ENCODE results near the gene TRIM44.
"Not testable (repeated sequence)": the region's sequence is repeated elsewhere in the genome, so short reads cannot be mapped to it uniquely, and the experiment has no call there.

TRIM44 gene

GRCh38 chr11:35810045-35810645, 147.6 kb downstream of the TRIM44 start:
- in situ Hi-C loops (cut with MboI; ENCODE audit: low sequenced_read_pairs) = no loop called here

GRCh38 chr11:35811783-35812182, 149.2 kb downstream of the TRIM44 start:
- in situ Hi-C loops (cut with MboI; ENCODE audit: low sequenced_read_pairs) = no loop called here

- in situ Hi-C loops (cut with MboI; ENCODE audit: low sequenced_read_pairs) = no loop called here
Observed at GRCh38 chr11:35812828-35813227, 150.3 kb downstream of the TRIM44 start.

DNA sequence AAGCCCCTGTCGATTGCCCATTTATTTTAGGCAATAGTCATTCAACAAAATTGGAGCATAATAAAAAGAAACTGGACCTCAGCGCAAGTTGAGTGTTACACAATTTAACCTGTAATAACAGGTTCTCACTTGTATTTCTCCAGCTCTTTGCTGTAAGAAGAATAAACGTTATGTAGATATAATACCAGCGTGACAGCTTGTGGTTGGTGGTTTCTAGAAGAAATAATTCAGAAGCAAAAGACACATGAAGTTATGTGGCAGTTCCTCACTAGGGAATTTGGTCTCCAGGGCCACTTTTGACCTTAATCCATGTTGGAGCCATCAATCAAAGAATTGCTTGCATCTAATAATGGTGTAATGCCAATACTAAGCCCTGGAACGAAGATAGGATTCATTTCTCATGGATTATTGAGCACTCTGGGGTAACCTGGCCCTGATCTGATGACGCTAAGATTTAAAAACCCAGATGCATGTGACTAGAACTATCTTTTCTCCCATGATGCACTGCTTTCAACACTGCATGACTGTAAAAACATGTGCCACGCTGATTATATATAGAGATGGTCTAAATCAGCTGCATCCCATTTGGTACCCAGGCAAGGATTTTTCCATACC, 151.6 kb downstream of the TRIM44 start:
- in situ Hi-C loops (cut with MboI; ENCODE audit: low sequenced_read_pairs) = no loop called here

DNA sequence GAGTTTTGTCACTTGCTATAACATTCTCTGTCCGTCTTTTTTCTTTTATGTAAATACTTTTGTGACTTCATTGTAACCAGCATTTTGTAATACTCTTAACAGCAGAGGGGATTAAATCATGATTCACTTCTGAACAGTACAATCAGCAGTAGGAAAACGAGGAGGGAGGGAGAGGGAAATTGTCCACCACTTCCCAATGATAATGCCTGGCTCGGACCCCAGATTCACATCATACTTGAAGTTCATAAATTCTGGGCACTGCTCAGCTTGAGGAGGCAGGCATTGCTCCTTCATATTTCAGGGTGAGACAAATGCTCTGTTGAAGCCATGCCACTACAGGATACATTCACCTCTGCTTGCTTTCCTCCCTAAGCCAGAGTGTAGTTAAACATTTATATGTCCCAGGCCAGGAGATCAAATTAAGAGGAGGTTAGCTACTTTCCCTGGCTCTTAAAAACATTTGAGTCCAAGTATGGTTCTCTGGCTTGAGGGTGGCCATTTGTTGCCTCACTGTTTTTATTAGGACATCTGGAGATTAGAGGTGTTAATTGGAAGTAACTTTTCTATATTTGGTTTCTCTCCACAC, 152.2 kb downstream of the TRIM44 start:
- in situ Hi-C loops (cut with MboI; ENCODE audit: low sequenced_read_pairs) = no loop called here

GRCh38 chr11:35815556-35816315, 153.2 kb downstream of the TRIM44 start:
- in situ Hi-C loops (cut with MboI; ENCODE audit: low sequenced_read_pairs) = no loop called here

DNA sequence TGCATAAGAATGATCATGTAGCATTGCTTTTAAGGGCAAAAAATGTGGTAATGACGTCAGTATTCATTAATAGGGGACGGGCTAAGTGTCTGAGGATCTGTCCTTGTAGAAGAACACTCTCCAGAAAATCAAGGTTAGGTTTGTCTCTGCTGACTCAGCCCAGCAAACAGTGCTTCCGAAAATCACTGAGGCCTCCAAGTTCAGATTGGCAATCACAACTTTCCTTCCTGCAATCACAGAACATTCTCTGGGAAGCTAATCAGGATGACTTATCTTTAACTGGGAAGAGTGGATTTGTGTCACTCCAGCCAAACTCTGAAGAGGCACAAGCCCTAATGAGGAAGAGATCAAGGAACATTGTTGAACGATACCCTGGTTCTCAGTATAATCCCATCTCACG, 158.0 kb downstream of the TRIM44 start:
- in situ Hi-C loops (cut with MboI; ENCODE audit: low sequenced_read_pairs) = no loop called here

DNA sequence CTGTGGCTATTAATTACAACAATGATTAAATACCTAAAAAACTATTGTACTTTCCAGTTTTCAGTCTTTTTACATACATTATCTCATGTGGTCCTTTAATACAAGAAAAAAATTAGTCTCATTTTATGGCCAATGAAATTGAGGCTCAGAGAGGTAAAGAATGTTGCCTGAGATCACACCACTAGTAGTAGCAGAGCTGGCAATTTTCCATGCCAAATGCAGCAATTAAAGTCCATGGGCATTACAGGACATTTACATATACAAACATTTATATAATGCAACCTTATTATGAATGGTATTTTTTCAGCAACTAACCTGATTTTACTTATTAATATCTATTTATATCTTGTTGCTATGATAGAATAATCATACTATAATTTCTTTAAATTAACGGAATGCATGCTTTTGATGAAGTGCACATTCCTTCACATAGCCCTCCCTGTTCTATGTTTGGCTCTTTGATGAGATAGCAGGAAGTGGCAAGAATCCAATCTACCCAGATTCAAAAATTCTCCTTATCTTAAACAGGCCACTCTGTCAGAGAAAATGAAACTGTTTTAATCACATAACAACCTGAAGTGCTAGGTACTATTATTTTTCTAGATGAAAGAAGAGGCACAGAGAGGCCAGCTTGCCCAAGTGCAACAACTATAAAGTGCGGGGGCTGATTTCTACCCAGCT, 160.4 kb downstream of the TRIM44 start:
- in situ Hi-C loops (cut with MboI; ENCODE audit: low sequenced_read_pairs) = no loop called here

- in situ Hi-C loops (cut with MboI; ENCODE audit: low sequenced_read_pairs) = no loop called here
Observed at GRCh38 chr11:35823742-35824298, 161.2 kb downstream of the TRIM44 start.

DNA sequence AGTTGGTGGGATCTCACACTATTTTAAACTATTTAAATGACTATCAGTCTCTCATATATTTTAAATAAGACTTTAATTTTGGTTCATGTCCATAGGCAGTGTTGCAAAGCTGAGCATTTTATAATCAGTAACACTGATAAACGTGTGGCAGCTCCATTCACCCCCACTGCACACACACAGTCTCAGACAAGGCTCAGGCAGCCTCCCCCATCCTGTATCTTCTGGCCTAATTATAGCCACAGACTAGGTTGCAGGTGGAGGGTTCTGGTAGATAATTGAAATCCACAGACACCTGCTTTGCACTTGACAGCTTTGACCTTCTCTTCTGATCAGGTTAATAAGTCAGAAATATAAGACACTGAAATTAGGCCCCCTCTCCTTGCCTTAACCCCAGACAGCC, 162.8 kb downstream of the TRIM44 start:
- in situ Hi-C loops (cut with MboI; ENCODE audit: low sequenced_read_pairs) = no loop called here

- in situ Hi-C loops (cut with MboI; ENCODE audit: low sequenced_read_pairs) = no loop called here
Observed at GRCh38 chr11:35826006-35826405, 163.4 kb downstream of the TRIM44 start.

GRCh38 chr11:35826949-35827348, 164.4 kb downstream of the TRIM44 start:
- in situ Hi-C loops (cut with MboI; ENCODE audit: low sequenced_read_pairs) = no loop called here

- in situ Hi-C loops (cut with MboI; ENCODE audit: low sequenced_read_pairs) = no loop called here
Observed at GRCh38 chr11:35836205-35836604, 173.6 kb downstream of the TRIM44 start.

GRCh38 chr11:35838071-35838470, 175.5 kb downstream of the TRIM44 start:
- in situ Hi-C loops (cut with MboI; ENCODE audit: low sequenced_read_pairs) = no loop called here

DNA sequence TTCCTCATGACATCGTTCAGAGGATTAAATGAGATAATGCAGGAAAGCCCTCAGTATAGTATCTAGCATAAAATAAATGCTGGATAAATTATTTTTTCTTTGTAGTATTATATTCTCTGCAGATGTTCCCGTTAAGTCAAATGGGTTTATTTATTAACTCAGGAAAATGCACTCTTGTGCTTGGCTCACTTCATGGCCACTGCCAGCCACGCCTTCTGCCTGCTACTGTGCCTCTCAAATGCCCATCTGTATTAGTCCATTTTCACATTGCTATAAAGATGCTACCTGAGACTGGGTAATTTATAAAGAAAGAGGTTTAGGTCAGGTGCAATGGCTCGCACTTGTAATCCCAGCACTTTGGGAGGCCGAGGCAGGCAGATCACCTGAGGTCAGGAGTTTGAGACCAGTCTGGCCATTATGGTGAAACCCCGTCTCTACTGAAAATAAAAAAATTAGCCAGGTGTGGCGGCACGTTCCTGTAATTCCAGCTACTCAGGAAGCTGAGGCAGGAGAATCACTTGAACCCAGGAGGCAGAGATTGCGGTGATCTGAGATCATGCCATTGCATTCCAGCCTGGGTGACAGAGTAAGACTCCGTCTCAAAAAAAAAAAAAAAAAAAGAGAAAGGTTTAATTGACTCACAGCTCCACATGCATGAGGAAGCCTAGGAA, 176.3 kb downstream of the TRIM44 start:
- in situ Hi-C loops (cut with MboI; ENCODE audit: low sequenced_read_pairs) = not testable (repeated sequence)

- in situ Hi-C loops (cut with MboI; ENCODE audit: low sequenced_read_pairs) = no loop called here
Observed at GRCh38 chr11:35839368-35840161, 177.0 kb downstream of the TRIM44 start.

DNA sequence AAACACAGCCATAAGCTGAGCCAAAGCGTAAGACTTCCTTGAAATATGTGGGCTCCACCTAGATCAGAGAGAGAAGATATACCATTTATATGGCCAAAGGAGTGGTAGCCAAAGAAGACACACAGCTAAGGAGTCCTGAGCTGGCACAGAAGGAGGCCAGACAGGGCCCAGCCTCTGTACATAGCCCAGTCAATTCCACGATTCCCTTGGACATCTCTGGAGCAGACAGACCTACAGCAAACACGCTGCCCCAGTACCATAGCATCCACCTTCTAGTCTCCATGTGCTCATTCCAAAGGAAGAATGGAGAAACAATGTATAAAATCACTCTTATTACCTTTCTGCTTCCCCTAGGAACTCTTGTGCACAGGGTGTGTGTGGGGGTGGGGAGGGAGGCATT, 179.2 kb downstream of the TRIM44 start:
- in situ Hi-C loops (cut with MboI; ENCODE audit: low sequenced_read_pairs) = no loop called here

- in situ Hi-C loops (cut with MboI; ENCODE audit: low sequenced_read_pairs) = no loop called here
Observed at GRCh38 chr11:35842958-35843357, 180.4 kb downstream of the TRIM44 start.

GRCh38 chr11:35844579-35844978, 182.0 kb downstream of the TRIM44 start:
- in situ Hi-C loops (cut with MboI; ENCODE audit: low sequenced_read_pairs) = no loop called here

DNA sequence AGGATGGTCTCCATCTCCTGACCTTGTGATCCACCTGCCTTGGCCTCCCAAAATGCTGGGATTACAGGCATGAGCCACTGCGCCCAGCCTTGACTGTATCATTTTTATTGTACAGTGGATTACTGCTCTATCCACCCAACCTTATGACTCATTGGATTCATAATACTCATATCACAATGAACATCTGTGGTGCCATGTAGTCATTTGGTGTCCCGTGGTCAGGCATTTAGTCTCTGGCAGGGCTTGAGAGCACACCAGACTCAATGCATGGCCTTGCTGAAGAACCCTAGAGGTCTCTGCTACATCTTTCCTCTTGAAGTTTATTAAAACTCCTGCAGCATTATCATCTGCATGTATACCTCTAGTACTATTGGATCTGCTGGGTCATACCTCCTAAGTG, 183.3 kb downstream of the TRIM44 start:
- in situ Hi-C loops (cut with MboI; ENCODE audit: low sequenced_read_pairs) = no loop called here

All from HL-60/S4 (cell line).